Measurements from ENCODE around the gene KREMEN1. TPM values are rescaled to one million over a fixed set of nuclear protein-coding genes. Genes with fewer than 3 reads are reported as not detected.

Gene KREMEN1
- total and polyA plus RNA-seq, 10 of the 15 experiments (the other 5 are each of a cell fraction or from before 2014, with no cell fraction given), result 0.10 to 2.5 (median 0.20) TPM; not detected in 1

GRCh38 chr22:29074276-29074772 lies 1.5 kb downstream of the KREMEN1 start:
- H3K27ac ChIP-seq (ENCODE audit: control insufficient read depth, insufficient read depth), result no peak overlapping the region
- FAIRE-seq, result no peak
- no peak for DNase-seq (ENCODE audit: low read depth, low spot score)
- no peak overlapping the region for H3K4me3 ChIP-seq
- ChIA-PET POLR2A (interaction anchor here (1.1 to 2.2 kb wide), 4 partner anchors 9 to 58 kb away, joined by 3 to 6 read pairs (median 3); no protein-coding TSS in a partner anchor), SMC1A (ENCODE audit: uncharacterized antibody, unreplicated experiment) (interaction anchor here (0.7 to 2.0 kb wide), 5 partner anchors 8 to 170 kb away, joined by 3 to 6 read pairs (median 3); no protein-coding TSS in a partner anchor), CTCF (interaction anchor here (0.6 to 2.9 kb wide), 6 partner anchors 11 to 171 kb away, joined by 3 to 10 read pairs (median 6); no protein-coding TSS in a partner anchor), RAD21 (ENCODE audit: unreplicated experiment) (interaction anchor here (1.1 kb wide), 1 partner anchor 80 kb away, joined by 3 read pairs; no protein-coding TSS in a partner anchor)
- H4K20me1 ChIP-seq (ENCODE audit: control insufficient read depth, insufficient read depth), result no peaks in the 10 kb centered on the region
- no peaks in the 10 kb centered on the region for H3K36me3 ChIP-seq (ENCODE audit: control insufficient read depth in 2 of 2, insufficient read depth in 2 of 2, low read length in 1 of 2)
- H3K27me3 ChIP-seq (replicated peaks in 1 of 2; ENCODE audit: control insufficient read depth in 2 of 2, insufficient read depth in 2 of 2, low read length in 1 of 2), result peaks cover 5 to 15% of the 10 kb centered on the region in 2 experiments
- in situ Hi-C loops (cut with MboI) (no loop called here), intact Hi-C loops (cut with micrococcal nuclease; ENCODE audit: unreplicated experiment) (no loop called here)
- H3K79me2 ChIP-seq (ENCODE audit: control insufficient read depth, insufficient read depth, low read length), result no peaks in the 10 kb centered on the region
- no peak for ATAC-seq
- WGBS (ENCODE audit: insufficient coverage, insufficient replicate concordance, low lambda C conversion rate, missing lambda C conversion rate), result 77% methylated on average over 10 of the region's 10 CpGs
- no peaks in the 10 kb centered on the region for H3K9me3 ChIP-seq (replicated peaks; ENCODE audit: control insufficient read depth, insufficient read depth, low read length)
- BruUV-seq (replicated peaks), result no TSS peak
- no peak for TF ChIP-seq ZBTB4 (CRISPR knock-in tag; IDR thresholded peaks at IDR 0.05)
- no peak for TF ChIP-seq TAF1 (IDR thresholded peaks at IDR 0.05; ENCODE audit: borderline replicate concordance, low read depth, low read length)
- no peak for TF ChIP-seq ZNF24 (IDR thresholded peaks at IDR 0.05)
- no peak for TF ChIP-seq CEBPZ (IDR thresholded peaks at IDR 0.05; ENCODE audit: low read depth, low read length)
- no peak for TF ChIP-seq ASH2L (IDR thresholded peaks at IDR 0.05; ENCODE audit: borderline replicate concordance, low read depth)
- no peak for TF ChIP-seq NR2C1 (IDR thresholded peaks at IDR 0.05)
- TF ChIP-seq ZNF207 (IDR thresholded peaks at IDR 0.05; ENCODE audit: borderline replicate concordance), result no peak
- no peak for TF ChIP-seq PML (IDR thresholded peaks at IDR 0.05; ENCODE audit: low read length)
- no peak overlapping the region for H3K4me2 ChIP-seq (ENCODE audit: control insufficient read depth, insufficient read depth)
- no peak overlapping the region for H2AFZ ChIP-seq (ENCODE audit: control insufficient read depth, low read depth, low read length)
- H3K4me1 ChIP-seq (ENCODE audit: control insufficient read depth, insufficient read depth, low read length), result no peaks in the 10 kb centered on the region; the same call in 1 of the 2 replicates
- no peak overlapping the region for H3K9ac ChIP-seq (ENCODE audit: control insufficient read depth, insufficient read depth, low read length)
